GM23338 (cell line): ENCODE measurements around the gene CBARP. TPM values are rescaled to one million over a fixed set of nuclear protein-coding genes. Genes with fewer than 3 reads are reported as not detected.

ENCODE experiments used
- ATAC-seq: fragments of 200-7000 bp; cut with Tn5 transposase; 3 replicates; pipeline ENCODE4 v1.9.1; 2020
- DNase-seq: peaks from one replicate; pipeline ENCODE4 v3.0.0-alpha.2; 2015; ENCODE audit warnings: low spot score
- H2AFZ ChIP-seq: fragments of 200-600 bp; sonication (generic); 2 replicates; pipeline ENCODE4 v1.8.0; 2016; ENCODE audit warnings: antibody characterized with exemption, mild to moderate bottlenecking, moderate library complexity
- H3F3A ChIP-seq: fragments of 200-600 bp; sonication (generic); replicated peaks from 2 replicates; pipeline ENCODE4 v1.8.0; 2017; ENCODE audit warnings: antibody characterized with exemption, mixed run types, low read depth
- H3K27ac ChIP-seq: fragments of 200-600 bp; sonication (generic); 2 replicates; pipeline ENCODE4 v1.6.1; 2016; ENCODE audit warnings: low read depth
- H3K27me3 ChIP-seq: fragments of 200-600 bp; sonication (generic); 2 replicates; pipeline ENCODE4 v1.8.0; 2016; ENCODE audit warnings: mild to moderate bottlenecking, mixed run types, moderate library complexity; ENCODE audit not compliant: insufficient read depth
- H3K36me3 ChIP-seq: fragments of 200-600 bp; sonication (generic); 2 replicates; pipeline ENCODE4 v1.8.0; 2016; ENCODE audit warnings: mild to moderate bottlenecking; ENCODE audit not compliant: insufficient read depth
- H3K4me1 ChIP-seq: fragments of 200-600 bp; sonication (generic); 2 replicates; pipeline ENCODE4 v1.8.0; 2016; ENCODE audit warnings: mild to moderate bottlenecking, moderate library complexity; ENCODE audit not compliant: insufficient read depth
- H3K4me2 ChIP-seq: fragments of 200-600 bp; sonication (generic); 2 replicates; pipeline ENCODE4 v1.7.1; 2017; ENCODE audit warnings: mixed run types
- H3K4me3 ChIP-seq: fragments of 200-600 bp; sonication (generic); 2 replicates; pipeline ENCODE4 v1.6.1; 2016; ENCODE audit warnings: mixed run types
- H3K79me2 ChIP-seq: fragments of 200-600 bp; sonication (generic); replicated peaks from 2 replicates; pipeline ENCODE4 v1.8.0; 2017; ENCODE audit warnings: mild to moderate bottlenecking; ENCODE audit not compliant: insufficient read depth
- H3K9me2 ChIP-seq: fragments of 200-600 bp; sonication (generic); 2 replicates; pipeline ENCODE4 v1.8.0; 2017; ENCODE audit not compliant: insufficient read depth
- H4K20me1 ChIP-seq: fragments of 200-600 bp; sonication (generic); replicated peaks from 2 replicates; pipeline ENCODE4 v1.8.0; 2017; ENCODE audit warnings: mild to moderate bottlenecking; ENCODE audit not compliant: insufficient read depth
- H3K27ac Mint-ChIP-seq: 2 replicates; pipeline ENCODE4 v1.8.0; 2020; ENCODE audit warnings: inconsistent platforms, mild to moderate bottlenecking, moderate library complexity, mixed read lengths
- H3K27me3 Mint-ChIP-seq: 3 replicates; pipeline ENCODE4 v1.8.0; 2022; ENCODE audit warnings: low read depth, mild to moderate bottlenecking, moderate library complexity, mixed read lengths, inconsistent platforms; ENCODE audit not compliant: insufficient read depth, poor library complexity
- H3K36me3 Mint-ChIP-seq: 3 replicates; pipeline ENCODE4 v1.8.0; 2021; ENCODE audit warnings: low read depth, mild to moderate bottlenecking, inconsistent platforms, moderate library complexity, mixed read lengths
- H3K4me1 Mint-ChIP-seq: 3 replicates; pipeline ENCODE4 v1.8.0; 2020; ENCODE audit warnings: mild to moderate bottlenecking, inconsistent platforms, mixed read lengths
- H3K4me3 Mint-ChIP-seq: 3 replicates; pipeline ENCODE4 v1.8.0; 2021; ENCODE audit warnings: moderate library complexity, mild to moderate bottlenecking, inconsistent platforms, mixed read lengths
- H3K9me3 Mint-ChIP-seq: 3 replicates; pipeline ENCODE4 v1.8.0; 2020; ENCODE audit warnings: moderate library complexity, mild to moderate bottlenecking, inconsistent platforms, mixed read lengths
- CREB1 ChIP-seq: fragments of 250-450 bp; sonication (Bioruptor Pico); IDR thresholded peaks from 2 replicates; pipeline ENCODE4 v1.5.0; 2020; ENCODE audit warnings: low read depth, mild to moderate bottlenecking, moderate library complexity
- EZH2 ChIP-seq: fragments of 200-600 bp; sonication (generic); IDR thresholded peaks from one replicate; pipeline ENCODE4 v1.8.0; 2017; ENCODE audit warnings: antibody characterized with exemption, mild to moderate bottlenecking, low read depth; ENCODE audit not compliant: unreplicated experiment
- EZH2phosphoT487 ChIP-seq: fragments of 200-600 bp; sonication (generic); IDR thresholded peaks from one replicate; pipeline ENCODE4 v1.8.1; 2018; ENCODE audit warnings: antibody characterized with exemption; ENCODE audit not compliant: unreplicated experiment
- JUNB ChIP-seq: IDR thresholded peaks from one replicate; pipeline ENCODE4 v1.6.1; 2016; ENCODE audit warnings: antibody characterized with exemption; ENCODE audit not compliant: unreplicated experiment
- NANOG ChIP-seq: IDR thresholded peaks from 2 replicates; pipeline ENCODE4 v1.6.1; 2016; ENCODE audit warnings: antibody characterized with exemption, borderline replicate concordance
- POLR2AphosphoS5 ChIP-seq: IDR thresholded peaks from 2 replicates; pipeline ENCODE4 v1.6.1; 2016; ENCODE audit warnings: antibody characterized with exemption, low read depth
- STAT1 ChIP-seq: IDR thresholded peaks from one replicate; pipeline ENCODE4 v1.6.1; 2016; ENCODE audit warnings: antibody characterized with exemption; ENCODE audit not compliant: unreplicated experiment
- ZNF114 ChIP-seq: fragments of 250-450 bp; sonication (Bioruptor Pico); IDR thresholded peaks from 2 replicates; pipeline ENCODE4 v1.5.0; 2020; ENCODE audit warnings: mild to moderate bottlenecking, moderate library complexity
- ZNF331 ChIP-seq: fragments of 250-450 bp; sonication (Bioruptor Pico); IDR thresholded peaks from 2 replicates; pipeline ENCODE4 v1.5.0; 2020; ENCODE audit warnings: low read depth, mild to moderate bottlenecking, moderate library complexity
- polyA plus RNA-seq: library from polyadenylated mRNA; unstranded; fragments of >200 nt; fragmentation: Nextera tagmentation; extraction: Ambion mirVana; gene quantifications from 2 replicates; pipeline ENCODE4 v1.2.1, GENCODE V29; 2016
- total RNA-seq: library from RNA; depleted of rRNA; stranded (reverse); fragments of >200 nt; shearing (Covaris generic); gene quantifications from 2 replicates; pipeline ENCODE4 v1.2.3, GENCODE V29; 2014
- TF ChIP-seq, protein P1 (sequence below), 2 experiments: fragments of 200-600 bp in 1 of 2; sonication (generic) in 1 of 2; conservative IDR thresholded peaks; 2 replicates each; pipeline versions ENCODE4 v1.5.1 to v1.6.1; 2016 to 2017; ENCODE audit warnings: antibody characterized with exemption in 2 of 2, low read depth in 2 of 2, mild to moderate bottlenecking in 2 of 2, moderate library complexity in 1 of 2
- TF ChIP-seq, protein P2 (sequence below): fragments of 250-450 bp; sonication (Bioruptor Pico); IDR thresholded peaks from 2 replicates; pipeline ENCODE4 v1.5.0; 2020; ENCODE audit warnings: mild to moderate bottlenecking, moderate library complexity
- TF ChIP-seq, protein P3 (sequence below): IDR thresholded peaks from 2 replicates; pipeline ENCODE4 v1.6.1; 2016; ENCODE audit warnings: antibody characterized with exemption
- TF ChIP-seq, protein P4 (sequence below): IDR thresholded peaks from one replicate; pipeline ENCODE4 v1.6.1; 2018; ENCODE audit warnings: antibody characterized with exemption; ENCODE audit not compliant: unreplicated experiment

CBARP gene
- total and polyA plus RNA-seq, 2 experiments from 2014 or later: 2.0 to 14.1 TPM

GRCh38 chr19:1274081-1274851 is 36.5 kb upstream of the CBARP start:
- Histone ChIP-seq H3K4me3 (peak overlapping the region; percentile 88), H4K20me1 (peaks cover 37% of the 10 kb centered on the region), H3K9me2 (no peaks in the 10 kb centered on the region), H3F3A (peaks cover 63% of the 10 kb centered on the region), H3K27me3 (no peaks in the 10 kb centered on the region), H3K27ac (peak overlapping the region; percentile 91), H3K36me3 (peaks cover 31% of the 10 kb centered on the region), H3K4me2 (peak overlapping the region; percentile 97), H3K4me1 (peaks cover 32% of the 10 kb centered on the region), H2AFZ (no peak overlapping the region), H3K79me2 (peaks cover 50% of the 10 kb centered on the region)
- Mint-ChIP-seq H3K27me3 (peaks cover 41% of the 10 kb centered on the region), H3K27ac (peak overlapping the region; percentile 97), H3K9me3 (no peaks in the 10 kb centered on the region), H3K36me3 (peaks cover 56% of the 10 kb centered on the region), H3K4me1 (peaks cover 46% of the 10 kb centered on the region), H3K4me3 (peak overlapping the region; percentile 75)
- no peak for DNase-seq
- peak; percentile 2 for ATAC-seq
- TF ChIP-seq JUNB (no peak), POLR2AphosphoS5 (no peak), CREB1 (CRISPR knock-in tag) (no peak), EZH2phosphoT487 (no peak), NANOG (no peak), ZNF331 (CRISPR knock-in tag) (no peak), ZNF114 (CRISPR knock-in tag) (no peak), STAT1 (no peak), EZH2 (no peak)
- TF ChIP-seq, protein P1, sequence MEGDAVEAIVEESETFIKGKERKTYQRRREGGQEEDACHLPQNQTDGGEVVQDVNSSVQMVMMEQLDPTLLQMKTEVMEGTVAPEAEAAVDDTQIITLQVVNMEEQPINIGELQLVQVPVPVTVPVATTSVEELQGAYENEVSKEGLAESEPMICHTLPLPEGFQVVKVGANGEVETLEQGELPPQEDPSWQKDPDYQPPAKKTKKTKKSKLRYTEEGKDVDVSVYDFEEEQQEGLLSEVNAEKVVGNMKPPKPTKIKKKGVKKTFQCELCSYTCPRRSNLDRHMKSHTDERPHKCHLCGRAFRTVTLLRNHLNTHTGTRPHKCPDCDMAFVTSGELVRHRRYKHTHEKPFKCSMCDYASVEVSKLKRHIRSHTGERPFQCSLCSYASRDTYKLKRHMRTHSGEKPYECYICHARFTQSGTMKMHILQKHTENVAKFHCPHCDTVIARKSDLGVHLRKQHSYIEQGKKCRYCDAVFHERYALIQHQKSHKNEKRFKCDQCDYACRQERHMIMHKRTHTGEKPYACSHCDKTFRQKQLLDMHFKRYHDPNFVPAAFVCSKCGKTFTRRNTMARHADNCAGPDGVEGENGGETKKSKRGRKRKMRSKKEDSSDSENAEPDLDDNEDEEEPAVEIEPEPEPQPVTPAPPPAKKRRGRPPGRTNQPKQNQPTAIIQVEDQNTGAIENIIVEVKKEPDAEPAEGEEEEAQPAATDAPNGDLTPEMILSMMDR (conservative IDR thresholded peaks at IDR 0.05; ENCODE audit: low read depth in 2 of 2): no peak
- TF ChIP-seq, protein P2, sequence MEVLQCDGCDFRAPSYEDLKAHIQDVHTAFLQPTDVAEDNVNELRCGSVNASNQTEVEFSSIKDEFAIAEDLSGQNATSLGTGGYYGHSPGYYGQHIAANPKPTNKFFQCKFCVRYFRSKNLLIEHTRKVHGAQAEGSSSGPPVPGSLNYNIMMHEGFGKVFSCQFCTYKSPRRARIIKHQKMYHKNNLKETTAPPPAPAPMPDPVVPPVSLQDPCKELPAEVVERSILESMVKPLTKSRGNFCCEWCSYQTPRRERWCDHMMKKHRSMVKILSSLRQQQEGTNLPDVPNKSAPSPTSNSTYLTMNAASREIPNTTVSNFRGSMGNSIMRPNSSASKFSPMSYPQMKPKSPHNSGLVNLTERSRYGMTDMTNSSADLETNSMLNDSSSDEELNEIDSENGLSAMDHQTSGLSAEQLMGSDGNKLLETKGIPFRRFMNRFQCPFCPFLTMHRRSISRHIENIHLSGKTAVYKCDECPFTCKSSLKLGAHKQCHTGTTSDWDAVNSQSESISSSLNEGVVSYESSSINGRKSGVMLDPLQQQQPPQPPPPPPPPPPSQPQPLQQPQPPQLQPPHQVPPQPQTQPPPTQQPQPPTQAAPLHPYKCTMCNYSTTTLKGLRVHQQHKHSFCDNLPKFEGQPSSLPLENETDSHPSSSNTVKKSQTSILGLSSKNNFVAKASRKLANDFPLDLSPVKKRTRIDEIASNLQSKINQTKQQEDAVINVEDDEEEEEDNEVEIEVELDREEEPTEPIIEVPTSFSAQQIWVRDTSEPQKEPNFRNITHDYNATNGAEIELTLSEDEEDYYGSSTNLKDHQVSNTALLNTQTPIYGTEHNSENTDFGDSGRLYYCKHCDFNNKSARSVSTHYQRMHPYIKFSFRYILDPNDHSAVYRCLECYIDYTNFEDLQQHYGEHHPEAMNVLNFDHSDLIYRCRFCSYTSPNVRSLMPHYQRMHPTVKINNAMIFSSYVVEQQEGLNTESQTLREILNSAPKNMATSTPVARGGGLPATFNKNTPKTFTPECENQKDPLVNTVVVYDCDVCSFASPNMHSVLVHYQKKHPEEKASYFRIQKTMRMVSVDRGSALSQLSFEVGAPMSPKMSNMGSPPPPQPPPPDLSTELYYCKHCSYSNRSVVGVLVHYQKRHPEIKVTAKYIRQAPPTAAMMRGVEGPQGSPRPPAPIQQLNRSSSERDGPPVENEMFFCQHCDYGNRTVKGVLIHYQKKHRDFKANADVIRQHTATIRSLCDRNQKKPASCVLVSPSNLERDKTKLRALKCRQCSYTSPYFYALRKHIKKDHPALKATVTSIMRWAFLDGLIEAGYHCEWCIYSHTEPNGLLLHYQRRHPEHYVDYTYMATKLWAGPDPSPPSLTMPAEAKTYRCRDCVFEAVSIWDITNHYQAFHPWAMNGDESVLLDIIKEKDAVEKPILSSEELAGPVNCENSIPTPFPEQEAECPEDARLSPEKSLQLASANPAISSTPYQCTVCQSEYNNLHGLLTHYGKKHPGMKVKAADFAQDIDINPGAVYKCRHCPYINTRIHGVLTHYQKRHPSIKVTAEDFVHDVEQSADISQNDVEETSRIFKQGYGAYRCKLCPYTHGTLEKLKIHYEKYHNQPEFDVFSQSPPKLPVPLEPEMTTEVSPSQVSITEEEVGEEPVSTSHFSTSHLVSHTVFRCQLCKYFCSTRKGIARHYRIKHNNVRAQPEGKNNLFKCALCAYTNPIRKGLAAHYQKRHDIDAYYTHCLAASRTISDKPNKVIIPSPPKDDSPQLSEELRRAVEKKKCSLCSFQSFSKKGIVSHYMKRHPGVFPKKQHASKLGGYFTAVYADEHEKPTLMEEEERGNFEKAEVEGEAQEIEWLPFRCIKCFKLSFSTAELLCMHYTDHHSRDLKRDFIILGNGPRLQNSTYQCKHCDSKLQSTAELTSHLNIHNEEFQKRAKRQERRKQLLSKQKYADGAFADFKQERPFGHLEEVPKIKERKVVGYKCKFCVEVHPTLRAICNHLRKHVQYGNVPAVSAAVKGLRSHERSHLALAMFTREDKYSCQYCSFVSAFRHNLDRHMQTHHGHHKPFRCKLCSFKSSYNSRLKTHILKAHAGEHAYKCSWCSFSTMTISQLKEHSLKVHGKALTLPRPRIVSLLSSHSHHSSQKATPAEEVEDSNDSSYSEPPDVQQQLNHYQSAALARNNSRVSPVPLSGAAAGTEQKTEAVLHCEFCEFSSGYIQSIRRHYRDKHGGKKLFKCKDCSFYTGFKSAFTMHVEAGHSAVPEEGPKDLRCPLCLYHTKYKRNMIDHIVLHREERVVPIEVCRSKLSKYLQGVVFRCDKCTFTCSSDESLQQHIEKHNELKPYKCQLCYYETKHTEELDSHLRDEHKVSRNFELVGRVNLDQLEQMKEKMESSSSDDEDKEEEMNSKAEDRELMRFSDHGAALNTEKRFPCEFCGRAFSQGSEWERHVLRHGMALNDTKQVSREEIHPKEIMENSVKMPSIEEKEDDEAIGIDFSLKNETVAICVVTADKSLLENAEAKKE (CRISPR knock-in tag): no peak
- TF ChIP-seq, protein P3, sequence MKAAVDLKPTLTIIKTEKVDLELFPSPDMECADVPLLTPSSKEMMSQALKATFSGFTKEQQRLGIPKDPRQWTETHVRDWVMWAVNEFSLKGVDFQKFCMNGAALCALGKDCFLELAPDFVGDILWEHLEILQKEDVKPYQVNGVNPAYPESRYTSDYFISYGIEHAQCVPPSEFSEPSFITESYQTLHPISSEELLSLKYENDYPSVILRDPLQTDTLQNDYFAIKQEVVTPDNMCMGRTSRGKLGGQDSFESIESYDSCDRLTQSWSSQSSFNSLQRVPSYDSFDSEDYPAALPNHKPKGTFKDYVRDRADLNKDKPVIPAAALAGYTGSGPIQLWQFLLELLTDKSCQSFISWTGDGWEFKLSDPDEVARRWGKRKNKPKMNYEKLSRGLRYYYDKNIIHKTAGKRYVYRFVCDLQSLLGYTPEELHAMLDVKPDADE: no peak
- TF ChIP-seq, protein P4, sequence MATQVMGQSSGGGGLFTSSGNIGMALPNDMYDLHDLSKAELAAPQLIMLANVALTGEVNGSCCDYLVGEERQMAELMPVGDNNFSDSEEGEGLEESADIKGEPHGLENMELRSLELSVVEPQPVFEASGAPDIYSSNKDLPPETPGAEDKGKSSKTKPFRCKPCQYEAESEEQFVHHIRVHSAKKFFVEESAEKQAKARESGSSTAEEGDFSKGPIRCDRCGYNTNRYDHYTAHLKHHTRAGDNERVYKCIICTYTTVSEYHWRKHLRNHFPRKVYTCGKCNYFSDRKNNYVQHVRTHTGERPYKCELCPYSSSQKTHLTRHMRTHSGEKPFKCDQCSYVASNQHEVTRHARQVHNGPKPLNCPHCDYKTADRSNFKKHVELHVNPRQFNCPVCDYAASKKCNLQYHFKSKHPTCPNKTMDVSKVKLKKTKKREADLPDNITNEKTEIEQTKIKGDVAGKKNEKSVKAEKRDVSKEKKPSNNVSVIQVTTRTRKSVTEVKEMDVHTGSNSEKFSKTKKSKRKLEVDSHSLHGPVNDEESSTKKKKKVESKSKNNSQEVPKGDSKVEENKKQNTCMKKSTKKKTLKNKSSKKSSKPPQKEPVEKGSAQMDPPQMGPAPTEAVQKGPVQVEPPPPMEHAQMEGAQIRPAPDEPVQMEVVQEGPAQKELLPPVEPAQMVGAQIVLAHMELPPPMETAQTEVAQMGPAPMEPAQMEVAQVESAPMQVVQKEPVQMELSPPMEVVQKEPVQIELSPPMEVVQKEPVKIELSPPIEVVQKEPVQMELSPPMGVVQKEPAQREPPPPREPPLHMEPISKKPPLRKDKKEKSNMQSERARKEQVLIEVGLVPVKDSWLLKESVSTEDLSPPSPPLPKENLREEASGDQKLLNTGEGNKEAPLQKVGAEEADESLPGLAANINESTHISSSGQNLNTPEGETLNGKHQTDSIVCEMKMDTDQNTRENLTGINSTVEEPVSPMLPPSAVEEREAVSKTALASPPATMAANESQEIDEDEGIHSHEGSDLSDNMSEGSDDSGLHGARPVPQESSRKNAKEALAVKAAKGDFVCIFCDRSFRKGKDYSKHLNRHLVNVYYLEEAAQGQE: no peak
